Effector memory CD4-positive, alpha-beta T cell (primary cell): ENCODE data around the gene HSD11B1.

ENCODE experiments used
- DNase-seq, 3 donors: peaks; one replicate each; pipeline ENCODE4 v3.0.0-alpha.2; 2020
- H3K27ac ChIP-seq: 2 replicates; pipeline ENCODE4 v1.7.0; 2013; ENCODE audit warnings: mild to moderate bottlenecking, low read length, moderate library complexity; ENCODE audit not compliant: insufficient read depth, poor library complexity, severe bottlenecking
- H3K27me3 ChIP-seq: replicated peaks from 2 replicates; pipeline ENCODE4 v1.7.0; 2013; ENCODE audit warnings: mild to moderate bottlenecking, low read length; ENCODE audit not compliant: insufficient read depth, control insufficient read depth, poor library complexity, severe bottlenecking
- H3K36me3 ChIP-seq: 2 replicates; pipeline ENCODE4 v1.7.0; 2013; ENCODE audit warnings: mild to moderate bottlenecking, low read length, moderate library complexity; ENCODE audit not compliant: control insufficient read depth, insufficient read depth
- H3K4me1 ChIP-seq: 2 replicates; pipeline ENCODE4 v1.7.0; 2013; ENCODE audit warnings: low read length, mild to moderate bottlenecking; ENCODE audit not compliant: control insufficient read depth, insufficient read depth, poor library complexity, severe bottlenecking
- H3K4me3 ChIP-seq: 2 replicates; pipeline ENCODE4 v1.7.0; 2013; ENCODE audit warnings: low read length, low read depth, mild to moderate bottlenecking; ENCODE audit not compliant: insufficient read depth, poor library complexity, severe bottlenecking
- H3K9me3 ChIP-seq: 2 replicates; pipeline ENCODE4 v1.7.0; 2013; ENCODE audit warnings: mild to moderate bottlenecking, low read length, moderate library complexity; ENCODE audit not compliant: control insufficient read depth

HSD11B1 gene

DNA sequence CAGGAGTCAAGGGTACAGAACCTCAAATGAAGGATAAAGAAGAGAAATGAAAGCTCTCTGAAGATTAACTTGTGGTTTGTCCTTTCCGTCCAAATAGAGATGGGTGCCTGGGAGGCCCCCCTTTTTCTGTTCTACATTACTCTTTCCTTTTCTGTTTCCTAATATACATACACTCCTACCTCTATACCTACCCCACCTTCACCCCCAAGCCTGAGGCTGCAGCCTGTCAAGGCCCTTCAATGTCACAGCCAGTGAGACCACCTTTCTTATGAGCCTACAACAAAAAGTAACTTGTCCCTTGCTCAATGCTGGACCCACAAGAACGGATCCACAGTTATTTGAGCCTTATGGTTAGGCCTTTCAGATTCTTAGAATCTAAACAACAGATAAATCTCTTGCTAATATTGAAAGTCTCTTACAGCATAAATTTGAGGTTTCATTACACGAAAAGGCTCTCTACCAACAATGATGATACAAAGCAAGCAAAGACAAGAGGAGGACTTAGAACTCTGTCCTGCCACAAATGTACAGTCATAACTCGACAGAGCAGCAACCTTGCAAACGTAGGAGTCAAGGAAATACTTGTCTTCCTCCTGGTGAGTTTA is 47.1 kb downstream of the HSD11B1 start:
- H3K4me1 ChIP-seq = peaks cover 63% of the 10 kb centered on the region
- DNase-seq = no peak
- no peaks in the 10 kb centered on the region for H3K9me3 ChIP-seq
- peak overlapping the region; percentile 69 for H3K27ac ChIP-seq
- no peaks in the 10 kb centered on the region for H3K27me3 ChIP-seq
- peak overlapping the region; percentile 9 for H3K4me3 ChIP-seq
- no peaks in the 10 kb centered on the region for H3K36me3 ChIP-seq

DNA sequence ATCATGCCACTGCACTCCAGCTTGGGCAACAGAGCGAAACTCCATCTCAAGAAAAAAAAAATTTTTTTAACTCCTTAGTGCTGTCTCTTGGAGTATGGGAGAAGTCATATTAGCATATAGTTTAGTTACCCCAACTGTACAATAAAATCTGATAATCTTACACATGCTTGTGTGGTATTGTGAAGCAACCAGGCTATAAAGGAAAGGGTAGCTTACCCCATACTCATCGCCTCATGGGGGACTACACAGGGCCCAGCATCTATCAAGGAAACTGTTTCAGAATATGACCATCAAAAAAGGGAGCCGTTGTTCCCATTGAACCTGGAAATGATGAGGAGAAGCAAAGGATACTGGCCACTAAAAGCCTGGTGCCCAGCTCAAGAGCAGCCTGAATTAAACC is 48.2 kb downstream of the HSD11B1 start:
- no peak overlapping the region for H3K27ac ChIP-seq
- H3K27me3 ChIP-seq = no peaks in the 10 kb centered on the region
- no peak overlapping the region for H3K4me3 ChIP-seq
- H3K9me3 ChIP-seq = no peaks in the 10 kb centered on the region
- H3K4me1 ChIP-seq = peaks cover 66% of the 10 kb centered on the region
- no peak for DNase-seq
- H3K36me3 ChIP-seq = no peaks in the 10 kb centered on the region

DNA sequence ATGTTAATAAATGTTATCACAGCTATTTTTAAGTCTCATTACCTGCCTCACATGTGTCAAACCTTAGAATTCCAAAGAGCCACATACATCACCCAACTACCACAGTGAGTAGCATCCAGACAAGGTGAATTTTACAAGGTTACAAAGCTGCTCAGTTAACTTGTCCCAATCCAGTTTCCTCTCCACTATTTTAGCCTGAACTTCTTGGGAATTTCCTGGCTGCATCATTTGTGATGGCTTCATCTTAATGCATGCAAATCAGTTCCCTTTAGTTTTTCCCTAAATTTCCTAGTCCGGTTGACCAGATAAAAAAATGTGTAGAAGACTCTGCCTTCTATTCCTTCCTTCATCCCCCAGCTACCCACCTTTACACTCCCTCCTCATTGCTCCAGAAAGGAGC is 50.6 kb downstream of the HSD11B1 start:
- H3K27me3 ChIP-seq = no peaks in the 10 kb centered on the region
- H3K9me3 ChIP-seq = no peaks in the 10 kb centered on the region
- H3K4me1 ChIP-seq = peaks cover 72% of the 10 kb centered on the region
- H3K36me3 ChIP-seq = peaks cover 14% of the 10 kb centered on the region
- H3K27ac ChIP-seq = peak overlapping the region; percentile 74
- no peak for DNase-seq
- peak overlapping the region; percentile 66 for H3K4me3 ChIP-seq

DNA sequence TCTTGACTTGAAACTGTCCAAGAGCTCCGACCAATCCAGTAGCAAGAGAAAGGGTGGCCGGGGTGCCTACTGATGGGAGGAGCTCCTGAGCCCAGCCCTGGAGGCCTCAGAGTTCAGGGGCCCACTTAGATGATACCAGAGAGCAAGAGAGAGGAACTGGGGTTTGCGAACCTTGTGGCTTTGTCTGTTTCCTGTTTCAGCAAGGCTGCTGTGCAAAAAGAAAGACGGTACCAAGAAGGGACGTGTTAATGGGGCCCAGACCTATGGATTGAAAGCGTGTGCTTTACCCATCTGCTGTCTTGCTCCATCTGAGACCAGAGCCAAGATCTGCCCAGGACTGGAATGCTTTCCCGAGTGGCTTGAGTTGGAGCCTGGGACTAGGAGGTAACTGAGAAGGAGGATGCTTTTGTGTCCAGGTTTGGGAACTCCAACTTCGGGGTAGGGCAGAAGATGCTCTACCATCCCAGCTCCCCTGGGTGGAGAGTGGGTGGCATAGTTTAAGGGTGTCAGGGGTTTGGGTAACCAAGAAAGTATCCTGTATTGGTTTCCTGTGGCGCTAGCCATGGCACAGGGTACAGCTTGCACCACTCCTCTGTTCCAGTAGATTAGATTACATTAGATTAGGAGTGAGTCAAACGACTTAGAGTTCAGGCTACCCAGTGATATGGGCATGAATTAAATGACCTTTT is 51.4 kb downstream of the HSD11B1 start, which contains the start of gene TRAF3IP3:
Gene TRAF3IP3 (plus strand): TSS at position 128 of the 689 bp plus-strand sequence. CDS start 3,987 bp downstream, outside the sequence.
- Histone ChIP-seq H3K4me1 (peaks cover 73% of the 10 kb centered on the region), H3K36me3 (peaks cover 22% of the 10 kb centered on the region), H3K9me3 (no peaks in the 10 kb centered on the region), H3K27me3 (no peaks in the 10 kb centered on the region), H3K4me3 (peak within 1 kb of the TSS; percentile 66), H3K27ac (peak within 1 kb of the TSS; percentile 74)
- peak; percentile 51 to 68 (median 61) for DNase-seq

DNA sequence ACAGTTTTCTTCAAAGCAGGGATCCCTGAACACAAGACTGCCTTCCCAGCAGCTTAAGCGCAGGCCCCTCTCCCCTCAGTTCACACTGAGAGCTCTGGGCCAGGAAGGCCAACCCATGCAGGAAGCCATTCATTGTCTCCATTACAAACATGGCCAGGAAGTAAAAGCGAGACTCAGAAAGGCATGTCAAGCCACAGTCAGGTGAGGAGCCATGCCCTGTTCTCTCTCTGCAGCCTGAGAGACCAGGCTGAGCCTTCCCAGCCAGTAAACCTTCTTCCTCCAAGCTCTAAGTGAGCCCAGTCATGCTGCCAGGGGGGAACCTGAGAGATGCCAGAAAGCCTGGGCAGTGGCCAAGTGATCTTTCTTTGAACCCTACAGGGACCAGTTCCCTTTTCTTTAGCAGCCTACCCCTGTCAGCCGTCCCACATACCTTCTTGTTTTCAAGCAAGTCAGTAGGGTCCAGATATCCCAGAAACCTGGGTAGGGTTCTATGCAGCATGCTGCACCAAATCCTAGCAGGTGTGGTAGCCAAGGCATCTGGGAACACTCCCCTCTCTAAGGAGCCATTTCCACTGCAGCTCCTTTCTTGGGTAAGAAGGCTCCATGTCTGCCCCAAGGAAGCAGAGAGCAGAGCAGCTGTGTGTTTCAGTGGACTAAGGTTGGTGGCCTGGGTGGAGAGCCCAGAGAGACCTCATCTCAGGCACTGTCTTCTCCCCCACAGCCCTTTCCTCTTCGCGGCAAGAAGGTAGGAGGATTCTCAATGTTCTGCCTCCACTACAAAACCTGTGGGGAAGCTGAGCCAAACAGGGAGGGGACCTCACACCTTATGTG is 52.2 kb downstream of the HSD11B1 start:
- DNase-seq = peak in 1 of 3 donors; percentile 25
- H3K36me3 ChIP-seq = peaks cover 30% of the 10 kb centered on the region
- H3K4me3 ChIP-seq = peak overlapping the region; percentile 66
- peak overlapping the region; percentile 74 for H3K27ac ChIP-seq
- no peaks in the 10 kb centered on the region for H3K27me3 ChIP-seq
- H3K4me1 ChIP-seq = peaks cover 73% of the 10 kb centered on the region
- H3K9me3 ChIP-seq = no peaks in the 10 kb centered on the region

DNA sequence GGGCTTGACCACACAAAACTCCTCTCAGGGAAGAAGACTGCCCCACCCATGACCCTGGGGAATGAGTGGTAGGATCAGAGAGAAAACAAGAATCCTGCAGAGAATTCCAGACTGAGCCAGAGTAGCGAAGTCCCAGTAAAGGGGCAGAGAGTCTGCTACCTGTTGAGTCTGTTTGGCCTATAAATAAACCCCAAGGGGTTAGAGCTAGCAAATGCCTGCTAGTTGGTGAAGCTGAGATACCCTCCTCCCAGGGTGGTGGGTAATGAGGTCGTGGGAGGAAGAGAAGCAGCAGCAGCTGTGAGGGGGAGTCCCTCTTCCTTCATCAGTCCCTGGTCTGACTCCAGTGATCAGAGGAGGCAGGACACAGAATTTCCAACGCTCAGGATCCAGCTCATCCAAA is 53.8 kb downstream of the HSD11B1 start:
- no peaks in the 10 kb centered on the region for H3K9me3 ChIP-seq
- peak overlapping the region; percentile 74 for H3K27ac ChIP-seq
- H3K36me3 ChIP-seq = peaks cover 45% of the 10 kb centered on the region
- H3K27me3 ChIP-seq = no peaks in the 10 kb centered on the region
- H3K4me1 ChIP-seq = peaks cover 64% of the 10 kb centered on the region
- DNase-seq = no peak
- peak overlapping the region; percentile 66 for H3K4me3 ChIP-seq

DNA sequence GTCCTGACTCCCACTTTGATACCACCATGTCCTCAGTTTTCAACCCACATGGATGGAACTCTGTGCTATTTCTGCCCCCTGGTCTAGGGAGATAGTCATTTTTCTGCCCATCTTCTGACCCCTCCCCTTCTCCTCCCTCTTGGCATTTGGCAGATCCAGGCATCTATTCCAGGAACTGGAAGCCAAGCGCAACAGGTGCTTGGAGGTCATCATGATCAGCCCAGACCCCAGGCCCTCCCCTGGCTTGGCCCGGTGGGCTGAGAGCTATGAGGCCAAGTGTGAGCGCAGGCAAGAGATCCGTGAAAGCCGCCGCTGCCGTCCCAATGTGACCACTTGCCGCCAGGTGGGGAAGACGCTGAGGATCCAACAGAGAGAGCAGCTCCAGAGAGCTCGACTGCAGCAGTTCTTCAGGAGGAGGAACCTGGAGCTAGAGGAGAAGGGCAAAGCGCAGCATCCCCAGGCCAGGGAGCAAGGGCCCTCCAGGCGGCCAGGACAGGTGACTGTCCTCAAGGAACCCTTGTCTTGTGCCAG is 55.2 kb downstream of the HSD11B1 start:
- no peak for DNase-seq
- no peaks in the 10 kb centered on the region for H3K9me3 ChIP-seq
- H3K4me3 ChIP-seq = peak overlapping the region; percentile 8
- H3K27ac ChIP-seq = peak overlapping the region; percentile 41
- H3K27me3 ChIP-seq = no peaks in the 10 kb centered on the region
- H3K36me3 ChIP-seq = peaks cover 56% of the 10 kb centered on the region
- H3K4me1 ChIP-seq = peaks cover 66% of the 10 kb centered on the region

DNA sequence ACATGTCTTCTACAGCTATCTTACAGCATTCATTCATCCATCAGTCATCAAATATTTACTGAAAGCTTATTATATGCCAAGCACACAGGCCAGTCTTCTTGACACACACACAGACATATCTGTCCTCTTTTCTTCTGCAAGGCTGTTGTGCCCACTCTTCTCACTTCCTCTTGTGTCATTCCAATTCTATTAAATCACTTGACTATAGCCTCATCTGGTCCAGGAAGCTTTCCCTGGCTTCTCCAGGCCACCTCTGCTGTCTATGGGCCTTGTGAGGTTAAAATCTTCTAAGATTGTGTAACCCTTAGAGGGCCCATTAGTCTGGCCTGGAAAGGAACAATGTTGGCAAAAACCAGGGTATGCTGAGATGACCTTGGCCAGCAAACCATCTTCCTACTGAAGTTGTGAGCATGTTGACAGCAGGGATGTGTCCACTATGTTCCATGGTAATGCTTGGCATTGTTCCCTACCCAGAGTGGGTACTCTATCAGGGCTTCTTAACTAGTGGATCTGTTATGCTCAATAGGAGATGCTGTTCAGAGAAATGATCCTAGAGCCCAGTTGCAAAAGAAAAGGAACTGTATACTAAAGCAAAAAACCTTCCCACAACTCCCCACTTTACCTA is 56.5 kb downstream of the HSD11B1 start:
- Histone ChIP-seq H3K9me3 (no peaks in the 10 kb centered on the region), H3K27me3 (no peaks in the 10 kb centered on the region), H3K36me3 (peaks cover 60% of the 10 kb centered on the region), H3K4me1 (peaks cover 64% of the 10 kb centered on the region), H3K27ac (peak overlapping the region; percentile 41), H3K4me3 (no peak overlapping the region)
- DNase-seq = no peak

DNA sequence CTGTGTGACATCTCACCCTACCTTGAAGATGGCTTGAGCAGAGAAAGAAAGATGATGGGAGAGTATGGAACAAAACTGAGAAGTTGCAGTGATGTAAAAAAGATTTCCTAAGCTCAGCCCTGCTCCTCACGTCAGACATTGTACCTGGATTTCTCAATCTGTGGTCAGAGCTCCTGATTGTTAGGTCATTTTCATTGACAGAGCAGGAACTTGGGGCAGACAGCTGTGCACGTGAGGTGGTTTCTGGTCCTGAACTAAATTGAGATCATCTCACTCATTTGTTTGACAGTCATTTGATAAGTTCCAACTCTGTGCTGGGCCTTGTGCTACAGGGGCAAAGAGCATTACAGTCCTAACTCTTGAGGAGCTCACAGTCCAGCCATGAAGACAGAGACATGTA is 61.4 kb downstream of the HSD11B1 start:
- Histone ChIP-seq H3K4me3 (no peak overlapping the region), H3K9me3 (no peaks in the 10 kb centered on the region), H3K4me1 (peaks cover 47% of the 10 kb centered on the region), H3K27ac (peak overlapping the region; percentile 50), H3K36me3 (peaks cover 40% of the 10 kb centered on the region), H3K27me3 (no peaks in the 10 kb centered on the region)
- no peak for DNase-seq
